T-helper 1 cell (primary cell): ENCODE measurements around the gene SLC36A1.

Source experiments
- DNase-seq, 5 donors: peaks; one replicate each; pipeline ENCODE4 v3.0.0-alpha.2; 2012 to 2020

Gene SLC36A1

GRCh38 chr5:151537044-151537443 lies 89.6 kb downstream of the SLC36A1 start:
- DNase-seq, result no peak

GRCh38 chr5:151541571-151541970 lies 94.2 kb downstream of the SLC36A1 start:
- DNase-seq, result no peak
